DMS 273 treated with DMSO at 0.1 percent for 48 hours (cell line): Measurements from ENCODE around the gene TNIK.
"Not testable (repeated sequence)": the region's sequence is repeated elsewhere in the genome, so short reads cannot be mapped to it uniquely, and the experiment has no call there.

Experiments used
- DNase-seq: peaks from one replicate; lab custom pipeline; 2025; lab: John Stamatoyannopoulos, UW

The TNIK gene

DNA sequence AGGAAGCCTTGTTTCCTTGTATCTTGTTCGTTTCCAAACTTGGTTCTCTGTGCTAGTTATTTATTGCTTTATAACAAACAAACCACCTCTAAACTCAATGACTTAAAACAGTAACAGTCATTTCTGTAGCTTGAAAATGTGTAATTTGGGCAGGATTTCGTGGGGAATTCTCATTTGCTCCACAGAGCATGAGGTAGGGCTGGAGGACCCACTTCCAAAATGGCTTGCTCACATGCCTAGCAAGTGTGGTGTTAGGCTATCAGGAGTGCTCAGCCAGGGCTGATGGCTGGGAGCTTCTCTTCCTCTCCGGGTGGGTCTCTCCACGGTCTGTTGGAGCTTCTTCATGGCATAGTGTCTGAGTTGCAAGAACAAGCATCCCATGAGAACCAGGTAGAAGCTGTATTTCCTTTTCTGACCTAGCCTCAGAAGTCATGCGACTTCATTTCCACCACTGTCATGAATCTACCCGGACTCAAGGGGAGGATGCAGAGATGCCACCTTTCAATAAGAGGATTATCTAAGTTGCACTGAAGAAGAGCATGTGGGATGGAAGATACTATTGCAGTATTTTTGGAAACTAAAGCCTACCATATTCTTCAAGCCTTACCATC is 8.2 kb upstream of the TNIK start:
- no peak for DNase-seq

GRCh38 chr3:171465763-171466162 is 5.6 kb upstream of the TNIK start:
- DNase-seq: no peak

GRCh38 chr3:171464462-171464861 is 4.3 kb upstream of the TNIK start:
- DNase-seq: no peak

DNA sequence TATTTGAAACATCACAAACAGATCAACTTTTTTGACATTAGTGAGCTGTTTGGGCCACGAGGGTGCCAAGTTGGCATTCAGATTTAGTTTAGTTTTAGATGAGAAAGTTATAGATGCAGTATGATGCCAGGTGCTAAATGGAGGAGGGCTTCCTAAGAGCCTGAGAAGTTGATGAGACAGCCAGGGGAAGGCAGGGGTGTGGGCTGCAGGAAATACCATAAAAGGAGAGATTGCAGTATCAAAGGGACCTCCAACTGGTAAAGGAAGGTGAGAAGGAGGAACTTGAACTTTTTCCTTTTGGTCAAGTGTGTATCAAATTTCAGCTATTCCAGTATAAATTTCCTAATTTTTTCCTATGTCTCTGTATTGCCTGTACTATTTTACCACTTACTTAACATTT is 2.0 kb upstream of the TNIK start:
- peak; percentile 9 for DNase-seq

- DNase-seq: no peak
Measured at GRCh38 chr3:171461525-171461917, 1.3 kb upstream of the TNIK start.

GRCh38 chr3:171460725-171461524 is 720 bp upstream of the TNIK start:
- DNase-seq: peak; percentile 84

- no peak for DNase-seq
Measured at GRCh38 chr3:171459137-171459941, 866 bp downstream of the TNIK start.

GRCh38 chr3:171458864-171459136 is 1.4 kb downstream of the TNIK start:
- no peak for DNase-seq

DNA sequence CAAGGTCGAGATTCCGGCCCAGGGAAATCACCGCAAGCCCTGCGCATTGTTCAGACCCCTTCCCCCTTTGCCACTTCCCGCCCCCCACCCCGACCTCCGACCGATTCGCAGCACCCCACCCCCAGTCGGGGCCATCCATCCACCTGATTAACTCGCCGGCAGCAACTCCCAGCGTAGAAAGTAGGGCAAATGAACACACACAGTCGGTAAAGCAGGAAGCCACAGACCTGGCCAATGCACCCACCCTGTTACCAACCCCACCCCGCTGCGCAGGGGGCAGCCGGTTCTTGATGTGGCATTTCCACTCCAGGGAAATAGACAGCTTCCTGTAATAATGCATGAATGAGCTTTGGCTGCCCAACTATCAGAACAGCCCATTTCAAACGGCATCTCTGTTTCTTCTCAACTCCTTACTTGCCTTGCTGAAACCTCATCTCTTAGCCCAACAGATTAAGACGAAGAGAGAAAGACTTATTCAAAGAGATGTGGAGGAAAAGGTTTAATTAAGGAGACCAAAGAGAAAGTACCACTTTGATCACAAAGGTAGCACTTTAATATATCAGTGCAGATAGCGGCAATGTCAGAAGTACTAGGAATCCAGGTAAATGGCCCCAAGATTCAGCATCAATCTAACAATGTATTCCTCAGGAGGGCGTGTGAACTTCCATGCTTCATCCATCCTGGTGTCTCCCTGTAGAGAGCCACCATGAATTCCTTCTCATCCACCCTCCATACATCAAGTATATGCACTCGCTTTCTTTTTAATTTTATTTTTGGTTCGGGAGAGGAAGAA is 1.9 kb downstream of the TNIK start:
- no peak for DNase-seq

DNA sequence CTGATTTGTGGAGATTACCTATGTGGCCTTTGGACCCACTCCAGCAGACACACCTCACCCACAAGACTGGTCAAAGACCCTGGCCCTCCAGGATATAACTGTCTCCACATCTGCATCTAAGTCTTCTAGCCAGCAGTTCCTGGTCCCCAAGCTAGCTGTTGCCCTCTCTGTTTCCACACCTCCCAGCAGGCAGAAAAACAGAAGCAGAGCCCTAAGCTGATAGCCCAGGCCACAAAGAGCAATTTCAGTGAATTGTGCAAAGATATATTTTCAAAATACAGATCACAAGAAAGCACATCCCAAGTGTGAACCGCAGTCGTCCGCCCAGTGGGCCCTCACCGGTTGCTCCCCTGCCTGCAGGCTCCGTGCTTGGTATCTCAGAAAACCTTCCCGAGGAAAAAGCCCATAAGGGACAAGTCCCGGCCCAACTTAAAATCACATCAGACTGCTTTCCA is 2.6 kb downstream of the TNIK start:
- DNase-seq: no peak

DNA sequence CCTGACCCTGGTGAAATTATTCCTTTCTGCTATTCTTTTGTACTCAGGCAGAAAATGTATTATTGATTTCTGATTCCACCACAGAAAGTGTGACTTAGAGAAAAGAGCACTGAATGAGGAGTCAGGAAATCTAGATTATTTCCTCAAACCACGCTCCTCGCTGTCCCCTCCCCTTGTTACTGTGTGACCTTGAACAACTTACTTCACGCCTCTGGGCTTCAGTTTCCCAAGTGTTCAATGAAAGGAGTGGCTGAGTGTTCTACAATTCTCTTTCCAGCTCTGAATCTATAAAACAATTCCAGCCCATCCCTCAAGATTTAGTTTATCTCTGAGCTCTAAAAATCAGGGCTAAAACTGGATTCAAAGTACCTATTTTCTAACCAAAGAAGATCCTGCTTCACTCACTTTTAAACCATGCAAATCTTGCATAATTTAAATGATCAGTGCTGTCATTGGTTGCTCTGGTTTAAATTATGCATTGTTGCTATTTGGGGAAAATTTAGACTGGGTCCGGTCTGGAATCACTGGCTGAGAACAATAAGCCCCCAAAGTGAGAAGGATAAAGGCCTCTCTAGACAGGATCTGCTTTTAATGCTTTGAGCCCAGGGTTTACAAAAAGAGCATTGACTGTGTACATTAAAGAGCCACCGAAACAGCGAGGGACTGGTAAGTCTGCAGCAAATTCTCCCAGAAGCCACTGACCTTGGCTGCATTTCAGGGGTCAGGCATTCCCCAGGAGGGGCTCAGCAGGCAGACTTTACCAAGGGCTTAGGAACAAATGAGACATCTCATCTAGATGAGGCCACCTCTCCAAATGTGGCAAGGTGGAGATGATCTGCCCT is 3.2 kb downstream of the TNIK start:
- DNase-seq: no peak

- DNase-seq: no peak
Measured at GRCh38 chr3:171455603-171456550, 4.3 kb downstream of the TNIK start.

GRCh38 chr3:171454041-171454440 is 6.2 kb downstream of the TNIK start:
- no peak for DNase-seq

- no peak for DNase-seq
Measured at GRCh38 chr3:171453180-171453886, 6.9 kb downstream of the TNIK start.

DNA sequence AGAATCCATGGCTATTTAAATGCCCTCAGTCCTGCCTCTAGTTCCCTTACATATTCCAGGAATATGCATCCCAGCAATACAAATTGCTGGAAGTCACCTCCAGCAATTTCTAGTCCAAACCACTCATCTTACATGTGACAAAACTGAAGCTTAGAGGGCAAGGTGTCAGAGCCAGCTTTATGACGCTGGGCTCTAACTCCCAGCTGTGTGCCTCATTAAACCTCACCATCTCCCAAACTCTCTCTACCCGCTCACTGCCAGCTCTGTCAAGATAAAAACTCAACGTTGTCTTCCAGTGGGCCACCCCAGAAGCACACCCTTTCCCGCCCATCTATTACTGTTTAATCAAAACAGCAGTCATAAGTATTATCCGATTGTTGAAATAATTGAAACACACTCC is 7.9 kb downstream of the TNIK start:
- DNase-seq: no peak

DNA sequence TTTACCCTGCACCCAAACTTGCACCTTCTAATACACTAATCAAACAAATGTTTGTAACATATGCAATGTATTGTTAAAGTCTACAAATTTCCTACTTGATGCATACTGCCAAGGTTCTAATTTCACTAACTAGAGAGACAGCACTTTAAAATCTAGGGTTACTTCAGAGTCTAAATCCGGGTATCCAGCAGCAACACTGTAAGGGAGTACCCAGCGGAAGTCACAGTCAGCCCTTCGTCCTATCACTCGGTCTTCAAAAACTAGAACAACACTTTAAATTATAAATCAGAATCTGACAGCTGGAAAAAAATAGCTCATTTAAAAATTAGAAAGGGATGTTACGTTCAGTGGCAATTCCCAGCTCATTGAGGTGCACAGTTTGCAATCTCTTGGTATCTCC is 8.3 kb downstream of the TNIK start:
- DNase-seq: no peak

DNA sequence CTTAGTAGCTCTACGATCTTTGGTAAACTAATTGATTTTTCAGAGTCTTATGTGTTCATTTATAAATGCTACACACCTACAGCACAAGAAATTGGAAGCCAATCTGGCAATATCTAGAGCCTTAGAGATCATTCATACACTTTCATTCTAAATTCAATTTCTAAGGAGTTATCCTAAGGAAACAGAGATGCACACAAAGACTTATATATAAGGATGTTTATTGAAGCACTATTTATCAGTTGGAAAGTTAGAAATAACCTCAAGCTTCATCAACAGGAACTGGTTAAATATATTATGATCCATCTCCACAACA is 12.7 kb downstream of the TNIK start:
- not testable (repeated sequence) for DNase-seq

- DNase-seq: no peak
Measured at GRCh38 chr3:171446801-171447578, 13.2 kb downstream of the TNIK start.

DNA sequence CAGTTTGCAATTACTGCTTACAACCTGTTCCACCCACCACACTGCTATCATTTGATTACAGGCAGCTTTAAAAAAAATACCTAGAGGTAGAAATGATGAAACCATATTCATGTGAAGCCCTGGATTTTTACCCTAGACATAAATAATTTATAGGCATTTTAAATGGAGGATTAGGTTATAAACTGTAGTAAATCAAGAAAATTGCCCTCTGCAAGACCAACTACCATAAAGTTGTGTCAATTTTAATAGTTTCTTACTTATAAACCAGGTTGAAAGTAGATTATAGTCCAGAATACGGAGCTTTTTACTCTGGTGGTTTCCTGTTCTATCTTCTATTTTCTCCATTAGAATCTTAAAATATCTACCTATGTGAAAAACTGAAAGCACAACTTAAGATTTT is 13.9 kb downstream of the TNIK start:
- no peak for DNase-seq
